ENCODE results near the gene PRR36. TPM values are rescaled to one million over a fixed set of nuclear protein-coding genes. Genes with fewer than 3 reads are reported as not detected.

The PRR36 gene
- polyA plus RNA-seq, 2 of the 4 experiments (the other 2 are of a cell fraction) = 0.04 to 0.35 TPM

DNA sequence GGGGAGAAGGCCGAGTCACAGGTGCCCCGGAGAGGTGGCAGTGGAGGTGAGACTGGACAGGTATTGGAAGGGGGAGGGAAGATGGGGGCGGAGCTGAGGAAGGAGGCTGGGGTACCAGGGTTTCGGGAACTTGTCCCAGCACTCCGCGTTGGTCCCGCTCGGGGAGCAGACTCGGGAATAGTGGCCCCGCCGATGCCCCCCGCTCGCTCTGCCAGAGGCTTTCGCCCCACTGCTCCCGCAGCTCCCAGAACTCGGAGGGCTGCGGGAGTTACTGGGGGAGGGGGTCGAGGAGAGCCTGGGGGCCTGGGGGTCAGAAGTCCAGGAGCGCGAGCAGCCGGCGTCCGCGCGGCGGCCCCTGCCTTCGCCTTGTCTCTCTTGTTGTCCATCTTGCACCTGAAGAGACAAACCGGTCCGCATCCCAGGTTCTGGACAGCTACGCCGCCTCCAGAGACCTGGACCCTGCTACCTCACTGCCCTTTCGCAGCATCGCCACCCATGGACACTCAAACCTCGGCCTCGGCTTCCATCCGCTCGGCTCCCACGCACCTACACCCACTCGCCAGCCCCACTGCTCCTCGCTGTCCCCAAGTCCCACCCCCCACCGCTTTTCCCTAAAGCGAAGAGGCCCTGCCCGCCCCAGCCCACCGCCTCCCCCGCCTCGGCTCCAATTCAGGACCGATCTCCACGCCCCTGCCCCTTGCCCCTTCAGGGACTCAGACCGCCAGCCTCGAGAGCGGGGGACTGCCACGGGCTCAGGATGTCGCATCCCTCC is 700 bp downstream of the PRR36 start:
- H3K4me2 ChIP-seq = peak overlapping the region; percentile 99
- H3K4me1 ChIP-seq = peaks cover 28% of the 10 kb centered on the region
- FAIRE-seq = no peak
- 83% methylated on average over 29 of the region's 53 CpGs for WGBS (ENCODE audit: missing lambda C conversion rate)
- no peak for DNase-seq (ENCODE audit: low read depth in 1 of 2, low spot score in 1 of 2)
- peak overlapping the region; percentile 78 to 87 for H3K27ac ChIP-seq
- ATAC-seq = no peak
- peak overlapping the region; percentile 86 for H3K4me3 ChIP-seq
- TF ChIP-seq EHMT2 (IDR thresholded peaks at IDR 0.05; ENCODE audit: low read depth) = no peak
- TF ChIP-seq ZNF302 (CRISPR knock-in tag; IDR thresholded peaks at IDR 0.05) = no peak
- no peak for TF ChIP-seq FOSB (CRISPR knock-in tag; IDR thresholded peaks at IDR 0.05)
- TF ChIP-seq, protein P1, sequence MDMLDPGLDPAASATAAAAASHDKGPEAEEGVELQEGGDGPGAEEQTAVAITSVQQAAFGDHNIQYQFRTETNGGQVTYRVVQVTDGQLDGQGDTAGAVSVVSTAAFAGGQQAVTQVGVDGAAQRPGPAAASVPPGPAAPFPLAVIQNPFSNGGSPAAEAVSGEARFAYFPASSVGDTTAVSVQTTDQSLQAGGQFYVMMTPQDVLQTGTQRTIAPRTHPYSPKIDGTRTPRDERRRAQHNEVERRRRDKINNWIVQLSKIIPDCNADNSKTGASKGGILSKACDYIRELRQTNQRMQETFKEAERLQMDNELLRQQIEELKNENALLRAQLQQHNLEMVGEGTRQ (IDR thresholded peaks at IDR 0.05) = no peak
- TF ChIP-seq, protein P2, sequence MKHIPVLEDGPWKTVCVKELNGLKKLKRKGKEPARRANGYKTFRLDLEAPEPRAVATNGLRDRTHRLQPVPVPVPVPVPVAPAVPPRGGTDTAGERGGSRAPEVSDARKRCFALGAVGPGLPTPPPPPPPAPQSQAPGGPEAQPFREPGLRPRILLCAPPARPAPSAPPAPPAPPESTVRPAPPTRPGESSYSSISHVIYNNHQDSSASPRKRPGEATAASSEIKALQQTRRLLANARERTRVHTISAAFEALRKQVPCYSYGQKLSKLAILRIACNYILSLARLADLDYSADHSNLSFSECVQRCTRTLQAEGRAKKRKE (CRISPR knock-in tag; IDR thresholded peaks at IDR 0.05; ENCODE audit: low read depth) = no peak
- TF ChIP-seq, protein P3, sequence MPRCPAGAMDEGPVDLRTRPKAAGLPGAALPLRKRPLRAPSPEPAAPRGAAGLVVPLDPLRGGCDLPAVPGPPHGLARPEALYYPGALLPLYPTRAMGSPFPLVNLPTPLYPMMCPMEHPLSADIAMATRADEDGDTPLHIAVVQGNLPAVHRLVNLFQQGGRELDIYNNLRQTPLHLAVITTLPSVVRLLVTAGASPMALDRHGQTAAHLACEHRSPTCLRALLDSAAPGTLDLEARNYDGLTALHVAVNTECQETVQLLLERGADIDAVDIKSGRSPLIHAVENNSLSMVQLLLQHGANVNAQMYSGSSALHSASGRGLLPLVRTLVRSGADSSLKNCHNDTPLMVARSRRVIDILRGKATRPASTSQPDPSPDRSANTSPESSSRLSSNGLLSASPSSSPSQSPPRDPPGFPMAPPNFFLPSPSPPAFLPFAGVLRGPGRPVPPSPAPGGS (IDR thresholded peaks at IDR 0.05) = no peak
- no peak for TF ChIP-seq CHD4 (IDR thresholded peaks at IDR 0.05; ENCODE audit: borderline replicate concordance)
- TF ChIP-seq, protein P4, sequence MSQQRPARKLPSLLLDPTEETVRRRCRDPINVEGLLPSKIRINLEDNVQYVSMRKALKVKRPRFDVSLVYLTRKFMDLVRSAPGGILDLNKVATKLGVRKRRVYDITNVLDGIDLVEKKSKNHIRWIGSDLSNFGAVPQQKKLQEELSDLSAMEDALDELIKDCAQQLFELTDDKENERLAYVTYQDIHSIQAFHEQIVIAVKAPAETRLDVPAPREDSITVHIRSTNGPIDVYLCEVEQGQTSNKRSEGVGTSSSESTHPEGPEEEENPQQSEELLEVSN (IDR thresholded peaks at IDR 0.05; ENCODE audit: borderline replicate concordance, low read depth) = no peak
- TF ChIP-seq EHF (CRISPR knock-in tag; IDR thresholded peaks at IDR 0.05) = no peak
- TF ChIP-seq, protein P5, sequence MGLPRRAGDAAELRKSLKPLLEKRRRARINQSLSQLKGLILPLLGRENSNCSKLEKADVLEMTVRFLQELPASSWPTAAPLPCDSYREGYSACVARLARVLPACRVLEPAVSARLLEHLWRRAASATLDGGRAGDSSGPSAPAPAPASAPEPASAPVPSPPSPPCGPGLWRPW (IDR thresholded peaks at IDR 0.05) = no peak
- no peak for TF ChIP-seq GATA3 (IDR thresholded peaks at IDR 0.05; ENCODE audit: borderline replicate concordance)
- TF ChIP-seq RFX5 (IDR thresholded peaks at IDR 0.05) = no peak
- no peak for TF ChIP-seq HOXB5 (CRISPR knock-in tag; IDR thresholded peaks at IDR 0.05)
- TF ChIP-seq FOSL2 (IDR thresholded peaks at IDR 0.05) = no peak
- TF ChIP-seq FOSL2 (CRISPR knock-in tag; IDR thresholded peaks at IDR 0.05) = no peak
- ChIA-PET CTCF (interaction anchor here (2.5 kb wide), 1 partner anchor 20 kb away, joined by 6 read pairs; no protein-coding TSS in a partner anchor), POLR2A (no interaction called here)
- H3K9me3 ChIP-seq = no peaks in the 10 kb centered on the region

DNA sequence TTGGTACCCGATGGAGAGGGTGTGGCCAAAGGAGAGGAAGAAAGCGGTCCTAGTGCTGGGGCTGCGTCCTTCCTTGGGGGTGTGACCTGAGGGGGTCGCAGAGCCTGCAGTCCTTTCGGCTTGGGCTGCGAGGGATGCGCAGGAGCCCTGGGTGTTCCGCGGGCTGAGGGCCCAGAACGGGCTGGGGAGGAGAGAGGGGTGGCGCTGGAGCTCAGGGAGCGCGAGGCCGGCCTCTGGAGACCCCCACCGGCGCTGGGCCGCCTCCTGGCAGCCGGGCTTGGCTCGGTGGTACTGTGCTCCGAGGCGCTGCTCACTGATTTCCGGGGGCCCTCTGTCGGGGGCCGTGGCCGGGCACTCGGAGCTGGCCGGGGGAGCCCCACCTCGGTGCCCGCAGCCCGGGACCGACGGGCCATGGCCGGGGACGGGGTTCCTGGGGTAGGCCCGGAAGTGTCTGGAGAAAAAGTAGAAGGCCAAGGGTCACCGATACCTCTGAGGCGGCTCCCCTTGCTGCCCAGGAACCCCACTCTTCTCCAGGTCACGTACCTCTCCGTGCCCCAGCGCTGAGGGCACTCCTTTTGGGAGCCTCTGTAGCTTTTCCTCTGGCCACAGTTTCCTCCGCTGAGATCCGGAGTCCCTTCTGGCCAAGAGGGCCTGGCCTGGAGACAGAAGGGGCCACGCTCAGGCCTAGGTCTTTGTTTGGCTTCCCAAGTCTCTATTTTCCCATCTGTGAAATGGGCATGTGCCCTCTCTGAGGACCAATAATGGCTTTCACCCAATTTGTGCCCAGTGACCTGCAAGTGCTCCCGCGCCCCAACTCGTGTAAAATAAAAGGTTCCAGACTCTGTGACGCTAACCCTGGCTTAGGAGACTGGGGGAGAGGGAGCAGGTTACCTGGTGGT is 1.6 kb downstream of the PRR36 start:
- ATAC-seq (no peak), FAIRE-seq (no peak), DNase-seq (ENCODE audit: low read depth in 1 of 2, low spot score in 1 of 2) (no peak)
- ChIA-PET CTCF (interaction anchor here (2.5 kb wide), 1 partner anchor 20 kb away, joined by 6 read pairs; no protein-coding TSS in a partner anchor), POLR2A (interaction anchor here (0.7 kb wide), 1 partner anchor 31 kb away, joined by 4 read pairs; the partner anchor contains the start of gene MAP2K7)
- Histone ChIP-seq H3K9me3 (no peaks in the 10 kb centered on the region), H3K4me3 (peak overlapping the region; percentile 35; the same call in 1 of the 3 replicates), H3K27ac (0 out of 6 replicates have a peak overlapping the region, but pooled peaks of 1 of the 2 experiments have one; percentile 25), H3K4me2 (peak overlapping the region; percentile 81), H3K4me1 (peaks cover 31% of the 10 kb centered on the region)
- WGBS (ENCODE audit: missing lambda C conversion rate) = 56% methylated on average over 18 of the region's 47 CpGs
- TF ChIP-seq CHD4 (IDR thresholded peaks at IDR 0.05; ENCODE audit: borderline replicate concordance) (peak; percentile 82; the same call in 1 of the 2 replicates), KDM1A (IDR thresholded peaks at IDR 0.05; ENCODE audit: low read depth) (peak; percentile 83)
- TF ChIP-seq, protein P6, sequence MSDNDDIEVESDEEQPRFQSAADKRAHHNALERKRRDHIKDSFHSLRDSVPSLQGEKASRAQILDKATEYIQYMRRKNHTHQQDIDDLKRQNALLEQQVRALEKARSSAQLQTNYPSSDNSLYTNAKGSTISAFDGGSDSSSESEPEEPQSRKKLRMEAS (IDR thresholded peaks at IDR 0.05) = no peak
